MM.1S (cell line): ENCODE measurements around the gene ATF1.

Source experiments
- DNase-seq: peaks from one replicate; pipeline ENCODE4 v3.0.0-alpha.2; 2015
- H2AFZ ChIP-seq: fragments of 300-600 bp; sonication (generic); 2 replicates; pipeline ENCODE4 v1.6.0; 2016; ENCODE audit warnings: antibody characterized with exemption, low read length
- H3F3A ChIP-seq: fragments of 300-600 bp; sonication (generic); 2 replicates; pipeline ENCODE4 v1.6.1; 2016; ENCODE audit warnings: mild to moderate bottlenecking, antibody characterized with exemption, low read length, moderate library complexity, mixed read lengths; ENCODE audit not compliant: insufficient read depth
- H3K27ac ChIP-seq: fragments of 300-600 bp; sonication (generic); 2 replicates; pipeline ENCODE4 v1.5.1; 2016; ENCODE audit warnings: mild to moderate bottlenecking, low read length
- H3K27me3 ChIP-seq: fragments of 300-600 bp; sonication (generic); replicated peaks from 2 replicates; pipeline ENCODE4 v1.6.0; 2016; ENCODE audit warnings: low read length; ENCODE audit not compliant: insufficient read depth
- H3K36me3 ChIP-seq: fragments of 300-600 bp; sonication (generic); replicated peaks from 2 replicates; pipeline ENCODE4 v1.6.1; 2016; ENCODE audit warnings: mild to moderate bottlenecking, low read length, mixed read lengths; ENCODE audit not compliant: insufficient read depth
- H3K4me1 ChIP-seq: fragments of 300-600 bp; sonication (generic); 2 replicates; pipeline ENCODE4 v1.6.1; 2016; ENCODE audit warnings: low read length, mixed read lengths
- H3K4me2 ChIP-seq: fragments of 300-600 bp; sonication (generic); 2 replicates; pipeline ENCODE4 v1.6.0; 2016; ENCODE audit warnings: low read depth, low read length
- H3K4me3 ChIP-seq: fragments of 300-600 bp; sonication (generic); 2 replicates; pipeline ENCODE4 v1.5.1; 2016; ENCODE audit warnings: low read length, mixed read lengths
- H3K79me2 ChIP-seq: fragments of 300-600 bp; sonication (generic); 2 replicates; pipeline ENCODE4 v1.6.1; 2016; ENCODE audit warnings: mixed run types, low read length, mixed read lengths
- H3K9ac ChIP-seq: fragments of 300-600 bp; sonication (generic); 2 replicates; pipeline ENCODE4 v1.6.1; 2016; ENCODE audit warnings: low read length, mixed read lengths
- H3K9me2 ChIP-seq: fragments of 300-600 bp; sonication (generic); replicated peaks from 2 replicates; pipeline ENCODE4 v1.6.1; 2016; ENCODE audit warnings: mild to moderate bottlenecking, low read length, mixed read lengths; ENCODE audit not compliant: insufficient read depth
- H3K9me3 ChIP-seq: fragments of 300-600 bp; sonication (generic); replicated peaks from 2 replicates; pipeline ENCODE4 v1.6.1; 2016; ENCODE audit warnings: mild to moderate bottlenecking, low read length, mixed read lengths; ENCODE audit not compliant: insufficient read depth
- H4K20me1 ChIP-seq: fragments of 300-600 bp; sonication (generic); 2 replicates; pipeline ENCODE4 v1.6.1; 2016; ENCODE audit warnings: mild to moderate bottlenecking, low read length, moderate library complexity, mixed read lengths; ENCODE audit not compliant: insufficient read depth
- CTCF ChIP-seq: fragments of 300-600 bp; sonication (generic); IDR thresholded peaks from 2 replicates; pipeline ENCODE4 v1.5.1; 2016; ENCODE audit warnings: antibody characterized with exemption, low read length, mixed read lengths
- EZH2 ChIP-seq: fragments of 300-600 bp; sonication (generic); optimal IDR thresholded peaks from 2 replicates; pipeline ENCODE3; 2017; ENCODE audit warnings: low read depth, mild to moderate bottlenecking, antibody characterized with exemption, low read length, mixed read lengths
- EZH2phosphoT487 ChIP-seq: fragments of 300-600 bp; sonication (generic); IDR thresholded peaks from 2 replicates; pipeline ENCODE4 v1.6.1; 2018; ENCODE audit warnings: antibody characterized with exemption, low read length

Gene ATF1

GRCh38 chr12:50727466-50727865, 36.4 kb upstream of the ATF1 start:
- Histone ChIP-seq H3K79me2 (no peaks in the 10 kb centered on the region), H2AFZ (no peak overlapping the region), H3K27ac (no peak overlapping the region), H3K9me2 (no peaks in the 10 kb centered on the region), H4K20me1 (no peaks in the 10 kb centered on the region), H3K4me3 (no peak overlapping the region), H3K9me3 (no peaks in the 10 kb centered on the region), H3K9ac (no peak overlapping the region), H3K27me3 (no peaks in the 10 kb centered on the region), H3F3A (no peaks in the 10 kb centered on the region), H3K4me1 (no peaks in the 10 kb centered on the region), H3K4me2 (no peak overlapping the region), H3K36me3 (no peaks in the 10 kb centered on the region)
- TF ChIP-seq CTCF = no peak
- no peak for TF ChIP-seq EZH2phosphoT487
- TF ChIP-seq EZH2 = no peak
- no peak for DNase-seq

GRCh38 chr12:50728417-50728816, 35.5 kb upstream of the ATF1 start:
- no peak for DNase-seq
- Histone ChIP-seq H3K36me3 (no peaks in the 10 kb centered on the region), H3F3A (no peaks in the 10 kb centered on the region), H3K79me2 (no peaks in the 10 kb centered on the region), H3K4me1 (no peaks in the 10 kb centered on the region), H3K9me3 (no peaks in the 10 kb centered on the region), H4K20me1 (no peaks in the 10 kb centered on the region), H3K4me2 (no peak overlapping the region), H2AFZ (no peak overlapping the region), H3K27ac (no peak overlapping the region), H3K9ac (no peak overlapping the region), H3K27me3 (no peaks in the 10 kb centered on the region), H3K9me2 (no peaks in the 10 kb centered on the region), H3K4me3 (no peak overlapping the region)
- TF ChIP-seq CTCF (no peak), EZH2 (no peak), EZH2phosphoT487 (no peak)

- no peaks in the 10 kb centered on the region for H3K79me2 ChIP-seq
- H2AFZ ChIP-seq = no peak overlapping the region
- H3K4me1 ChIP-seq = no peaks in the 10 kb centered on the region
- no peaks in the 10 kb centered on the region for H4K20me1 ChIP-seq
- H3K36me3 ChIP-seq = no peaks in the 10 kb centered on the region
- TF ChIP-seq EZH2phosphoT487 (no peak), EZH2 (no peak), CTCF (no peak)
- no peak overlapping the region for H3K4me3 ChIP-seq
- H3K9me3 ChIP-seq = no peaks in the 10 kb centered on the region
- no peak overlapping the region for H3K4me2 ChIP-seq
- no peak overlapping the region for H3K9ac ChIP-seq
- no peaks in the 10 kb centered on the region for H3K9me2 ChIP-seq
- no peaks in the 10 kb centered on the region for H3F3A ChIP-seq
- no peak overlapping the region for H3K27ac ChIP-seq
- no peaks in the 10 kb centered on the region for H3K27me3 ChIP-seq
- DNase-seq = no peak
These were observed 35.1 kb upstream of the ATF1 start for GRCh38 chr12:50728841-50729240.
